Astrocyte (in vitro differentiated cells and primary cell): ENCODE measurements around the gene PFDN4.

Experiments
- CTCF ChIP-seq: IDR thresholded peaks from 2 replicates; pipeline ENCODE4 v1.5.1; 2011; ENCODE audit warnings: low read depth, mild to moderate bottlenecking, inconsistent platforms, low read length, moderate library complexity; ENCODE audit not compliant: insufficient read depth
- EZH2 ChIP-seq: IDR thresholded peaks from 2 replicates; pipeline ENCODE4 v1.6.1; 2012; ENCODE audit warnings: mild to moderate bottlenecking, low read length, inconsistent platforms; ENCODE audit not compliant: insufficient read depth

GRCh38 chr20:54218470-54218869 lies 10.6 kb downstream of the PFDN4 start:
- TF ChIP-seq CTCF (no peak), EZH2 (no peak)
